ENCODE measurements around the gene HNRNPA1.

DNA sequence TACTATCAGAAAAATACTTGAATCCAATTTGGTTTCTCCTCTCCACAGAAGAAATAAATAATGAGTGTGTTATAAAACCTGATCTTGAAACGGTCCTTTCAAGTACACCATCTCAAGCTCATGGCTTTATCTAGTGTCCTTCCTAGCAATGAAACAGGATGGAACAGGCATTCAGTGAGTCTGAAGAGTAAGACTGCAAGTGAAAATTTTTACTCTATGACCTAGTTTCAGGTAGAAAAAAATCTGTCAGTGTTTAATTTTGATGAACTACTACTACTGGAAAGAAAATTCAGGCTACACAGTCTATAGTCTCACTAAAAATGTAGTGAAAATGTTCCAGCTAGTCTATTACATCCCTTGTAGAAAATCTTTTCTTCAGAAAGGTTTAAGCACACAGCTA lies 8.3 kb upstream of the HNRNPA1 start:
- no peak for TF ChIP-seq POLR2A (IDR thresholded peaks at IDR 0.05; ENCODE audit: low read length)
- TF ChIP-seq GATA1 (IDR thresholded peaks at IDR 0.05; ENCODE audit: low read depth, low read length), result no peak
